ENCODE results near the gene PRDX3.
A peak's percentile ranks its signal among the peaks of the same experiment; 100 is the strongest.

Gene PRDX3

GRCh38 chr10:119203006-119203405 lies 24.4 kb upstream of the PRDX3 start:
- no peaks in the 10 kb centered on the region for H3K79me2 ChIP-seq (ENCODE audit: low read length)
- TF ChIP-seq CTCF (IDR thresholded peaks at IDR 0.05; ENCODE audit: low read length) (no peak), EZH2phosphoT487 (IDR thresholded peaks at IDR 0.05; ENCODE audit: low read length) (no peak), EZH2 (optimal IDR thresholded peaks at IDR 0.05; ENCODE audit: low read depth, low read length) (no peak)
- H4K20me1 ChIP-seq (ENCODE audit: insufficient read depth, low read length) = no peaks in the 10 kb centered on the region
- no peak overlapping the region for H3K4me2 ChIP-seq (ENCODE audit: low read depth, low read length)
- peaks cover 11% of the 10 kb centered on the region; the same call in 1 of the 2 replicates for H3F3A ChIP-seq (ENCODE audit: insufficient read depth, low read length)
- no peak overlapping the region for H3K4me3 ChIP-seq (ENCODE audit: low read length)
- no peaks in the 10 kb centered on the region for H3K9me2 ChIP-seq (replicated peaks; ENCODE audit: insufficient read depth, low read length)
- H3K36me3 ChIP-seq (replicated peaks; ENCODE audit: insufficient read depth, low read length) = no peaks in the 10 kb centered on the region
- no peak overlapping the region for H3K27ac ChIP-seq (ENCODE audit: low read length)
- no peak overlapping the region for H2AFZ ChIP-seq (ENCODE audit: low read length)
- H3K27me3 ChIP-seq (replicated peaks; ENCODE audit: insufficient read depth, low read length) = no peaks in the 10 kb centered on the region
- peaks cover 7% of the 10 kb centered on the region for H3K4me1 ChIP-seq (ENCODE audit: low read length)
- no peak overlapping the region for H3K9ac ChIP-seq (ENCODE audit: low read length)
- DNase-seq = no peak
- no peaks in the 10 kb centered on the region for H3K9me3 ChIP-seq (replicated peaks; ENCODE audit: insufficient read depth, low read length)

GRCh38 chr10:119201233-119201632 lies 22.6 kb upstream of the PRDX3 start:
- Histone ChIP-seq H2AFZ (ENCODE audit: low read length) (no peak overlapping the region), H3K9me2 (replicated peaks; ENCODE audit: insufficient read depth, low read length) (no peaks in the 10 kb centered on the region), H3K27me3 (replicated peaks; ENCODE audit: insufficient read depth, low read length) (no peaks in the 10 kb centered on the region), H3K9me3 (replicated peaks; ENCODE audit: insufficient read depth, low read length) (no peaks in the 10 kb centered on the region), H3K36me3 (replicated peaks; ENCODE audit: insufficient read depth, low read length) (no peaks in the 10 kb centered on the region), H3K79me2 (ENCODE audit: low read length) (no peaks in the 10 kb centered on the region), H4K20me1 (ENCODE audit: insufficient read depth, low read length) (no peaks in the 10 kb centered on the region), H3K4me2 (ENCODE audit: low read depth, low read length) (no peak overlapping the region), H3K9ac (ENCODE audit: low read length) (no peak overlapping the region), H3K4me1 (ENCODE audit: low read length) (peaks cover 4% of the 10 kb centered on the region), H3F3A (ENCODE audit: insufficient read depth, low read length) (peaks cover 4% of the 10 kb centered on the region; the same call in 1 of the 2 replicates), H3K27ac (ENCODE audit: low read length) (no peak overlapping the region), H3K4me3 (ENCODE audit: low read length) (no peak overlapping the region)
- DNase-seq = no peak
- TF ChIP-seq CTCF (IDR thresholded peaks at IDR 0.05; ENCODE audit: low read length) = no peak
- no peak for TF ChIP-seq EZH2 (optimal IDR thresholded peaks at IDR 0.05; ENCODE audit: low read depth, low read length)
- TF ChIP-seq EZH2phosphoT487 (IDR thresholded peaks at IDR 0.05; ENCODE audit: low read length) = no peak

GRCh38 chr10:119199231-119199992 lies 20.8 kb upstream of the PRDX3 start:
- H3F3A ChIP-seq (ENCODE audit: insufficient read depth, low read length) = no peaks in the 10 kb centered on the region
- H3K4me1 ChIP-seq (ENCODE audit: low read length) = no peaks in the 10 kb centered on the region
- no peaks in the 10 kb centered on the region for H3K27me3 ChIP-seq (replicated peaks; ENCODE audit: insufficient read depth, low read length)
- peak; percentile 50 for DNase-seq
- TF ChIP-seq CTCF (IDR thresholded peaks at IDR 0.05; ENCODE audit: low read length) (peak; percentile 52), EZH2phosphoT487 (IDR thresholded peaks at IDR 0.05; ENCODE audit: low read length) (no peak)
- no peak overlapping the region for H3K27ac ChIP-seq (ENCODE audit: low read length)
- H3K4me3 ChIP-seq (ENCODE audit: low read length) = no peak overlapping the region
- no peaks in the 10 kb centered on the region for H3K79me2 ChIP-seq (ENCODE audit: low read length)
- H4K20me1 ChIP-seq (ENCODE audit: insufficient read depth, low read length) = no peaks in the 10 kb centered on the region
- no peaks in the 10 kb centered on the region for H3K9me2 ChIP-seq (replicated peaks; ENCODE audit: insufficient read depth, low read length)
- no peak overlapping the region for H3K4me2 ChIP-seq (ENCODE audit: low read depth, low read length)
- no peak overlapping the region for H2AFZ ChIP-seq (ENCODE audit: low read length)
- H3K36me3 ChIP-seq (replicated peaks; ENCODE audit: insufficient read depth, low read length) = no peaks in the 10 kb centered on the region
- H3K9ac ChIP-seq (ENCODE audit: low read length) = no peak overlapping the region
- H3K9me3 ChIP-seq (replicated peaks; ENCODE audit: insufficient read depth, low read length) = no peaks in the 10 kb centered on the region

Data from MM.1S (cell line).